Eye (tissue), 1 donor: ENCODE data around the gene TRAM2.

Source experiments
- DNase-seq: peaks from one replicate; pipeline ENCODE4 v3.0.0-alpha.2; 2015

The TRAM2 gene

GRCh38 chr6:52544602-52545405 is 32.1 kb downstream of the TRAM2 start:
- no peak for DNase-seq

- no peak for DNase-seq
These were observed 32.9 kb downstream of the TRAM2 start for GRCh38 chr6:52543729-52544601.

GRCh38 chr6:52543262-52543661 is 33.6 kb downstream of the TRAM2 start:
- no peak for DNase-seq

GRCh38 chr6:52541135-52541534 is 35.7 kb downstream of the TRAM2 start:
- no peak for DNase-seq

GRCh38 chr6:52540286-52540902 is 36.5 kb downstream of the TRAM2 start:
- DNase-seq = no peak

GRCh38 chr6:52539607-52540006 is 37.3 kb downstream of the TRAM2 start:
- no peak for DNase-seq

GRCh38 chr6:52538901-52539354 is 37.9 kb downstream of the TRAM2 start:
- DNase-seq = no peak

GRCh38 chr6:52538252-52538900 is 38.5 kb downstream of the TRAM2 start:
- no peak for DNase-seq

GRCh38 chr6:52537001-52537753 is 39.7 kb downstream of the TRAM2 start:
- no peak for DNase-seq

- DNase-seq = no peak
These were observed 40.4 kb downstream of the TRAM2 start for GRCh38 chr6:52536424-52536916.

- DNase-seq = no peak
These were observed 41.0 kb downstream of the TRAM2 start for GRCh38 chr6:52535711-52536423.

GRCh38 chr6:52534966-52535390 is 41.9 kb downstream of the TRAM2 start:
- DNase-seq = no peak

GRCh38 chr6:52534363-52534762 is 42.5 kb downstream of the TRAM2 start:
- DNase-seq = no peak

- DNase-seq = no peak
These were observed 43.4 kb downstream of the TRAM2 start for GRCh38 chr6:52533491-52533890.

GRCh38 chr6:52532457-52532856 is 44.4 kb downstream of the TRAM2 start:
- DNase-seq = no peak

- no peak for DNase-seq
These were observed 45.0 kb downstream of the TRAM2 start for GRCh38 chr6:52531834-52532233.

GRCh38 chr6:52531396-52531795 is 45.5 kb downstream of the TRAM2 start:
- DNase-seq = no peak

GRCh38 chr6:52530351-52530750 is 46.5 kb downstream of the TRAM2 start:
- no peak for DNase-seq

- no peak for DNase-seq
These were observed 47.5 kb downstream of the TRAM2 start for GRCh38 chr6:52529311-52529710.

GRCh38 chr6:52527436-52527835 is 49.4 kb downstream of the TRAM2 start:
- DNase-seq = no peak

- DNase-seq = no peak
These were observed 50.2 kb downstream of the TRAM2 start for GRCh38 chr6:52526634-52527033.
